Measurements from ENCODE around the gene SLF2. TPM values are rescaled to one million over a fixed set of nuclear protein-coding genes. Genes with fewer than 3 reads are reported as not detected.

SLF2 gene
- total RNA-seq, 1 experiment from 2014 or later: 14.3 TPM

DNA sequence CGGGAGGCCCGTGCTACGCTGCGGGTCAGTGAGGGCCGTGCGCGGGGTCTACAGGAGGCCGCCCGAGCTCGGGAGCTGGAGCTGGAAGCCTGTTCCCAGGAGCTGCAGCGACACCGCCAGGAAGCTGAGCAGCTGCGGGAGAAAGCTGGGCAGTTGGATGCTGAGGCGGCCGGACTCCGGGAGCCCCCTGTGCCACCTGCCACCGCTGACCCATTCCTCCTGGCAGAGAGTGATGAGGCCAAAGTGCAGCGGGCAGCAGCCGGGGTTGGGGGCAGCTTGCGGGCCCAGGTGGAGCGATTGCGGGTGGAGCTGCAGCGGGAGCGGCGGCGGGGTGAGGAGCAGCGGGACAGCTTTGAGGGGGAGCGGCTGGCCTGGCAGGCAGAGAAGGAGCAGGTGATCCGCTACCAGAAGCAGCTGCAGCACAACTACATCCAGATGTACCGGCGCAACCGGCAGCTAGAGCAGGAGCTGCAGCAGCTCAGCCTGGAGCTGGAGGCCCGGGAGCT lies 93.9 kb downstream of the SLF2 start:
- peaks cover 13% of the 10 kb centered on the region for H3K4me1 Mint-ChIP-seq
- H3K9me3 Mint-ChIP-seq: no peaks in the 10 kb centered on the region
- DNase-seq (ENCODE audit: low spot score) (no peak), ATAC-seq (no peak)
- TF ChIP-seq IRF2 (CRISPR knock-in tag; IDR thresholded peaks at IDR 0.05; ENCODE audit: borderline replicate concordance, low read depth): no peak
- TF ChIP-seq, protein P1, sequence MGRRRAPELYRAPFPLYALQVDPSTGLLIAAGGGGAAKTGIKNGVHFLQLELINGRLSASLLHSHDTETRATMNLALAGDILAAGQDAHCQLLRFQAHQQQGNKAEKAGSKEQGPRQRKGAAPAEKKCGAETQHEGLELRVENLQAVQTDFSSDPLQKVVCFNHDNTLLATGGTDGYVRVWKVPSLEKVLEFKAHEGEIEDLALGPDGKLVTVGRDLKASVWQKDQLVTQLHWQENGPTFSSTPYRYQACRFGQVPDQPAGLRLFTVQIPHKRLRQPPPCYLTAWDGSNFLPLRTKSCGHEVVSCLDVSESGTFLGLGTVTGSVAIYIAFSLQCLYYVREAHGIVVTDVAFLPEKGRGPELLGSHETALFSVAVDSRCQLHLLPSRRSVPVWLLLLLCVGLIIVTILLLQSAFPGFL (CRISPR knock-in tag; IDR thresholded peaks at IDR 0.05; ENCODE audit: borderline replicate concordance): no peak
- no peak for TF ChIP-seq HMGA2 (CRISPR knock-in tag; IDR thresholded peaks at IDR 0.05)
- TF ChIP-seq NR2C2 (CRISPR knock-in tag; IDR thresholded peaks at IDR 0.05): no peak
- TF ChIP-seq MYBL2 (CRISPR knock-in tag; IDR thresholded peaks at IDR 0.05): no peak
- TF ChIP-seq, protein P2, sequence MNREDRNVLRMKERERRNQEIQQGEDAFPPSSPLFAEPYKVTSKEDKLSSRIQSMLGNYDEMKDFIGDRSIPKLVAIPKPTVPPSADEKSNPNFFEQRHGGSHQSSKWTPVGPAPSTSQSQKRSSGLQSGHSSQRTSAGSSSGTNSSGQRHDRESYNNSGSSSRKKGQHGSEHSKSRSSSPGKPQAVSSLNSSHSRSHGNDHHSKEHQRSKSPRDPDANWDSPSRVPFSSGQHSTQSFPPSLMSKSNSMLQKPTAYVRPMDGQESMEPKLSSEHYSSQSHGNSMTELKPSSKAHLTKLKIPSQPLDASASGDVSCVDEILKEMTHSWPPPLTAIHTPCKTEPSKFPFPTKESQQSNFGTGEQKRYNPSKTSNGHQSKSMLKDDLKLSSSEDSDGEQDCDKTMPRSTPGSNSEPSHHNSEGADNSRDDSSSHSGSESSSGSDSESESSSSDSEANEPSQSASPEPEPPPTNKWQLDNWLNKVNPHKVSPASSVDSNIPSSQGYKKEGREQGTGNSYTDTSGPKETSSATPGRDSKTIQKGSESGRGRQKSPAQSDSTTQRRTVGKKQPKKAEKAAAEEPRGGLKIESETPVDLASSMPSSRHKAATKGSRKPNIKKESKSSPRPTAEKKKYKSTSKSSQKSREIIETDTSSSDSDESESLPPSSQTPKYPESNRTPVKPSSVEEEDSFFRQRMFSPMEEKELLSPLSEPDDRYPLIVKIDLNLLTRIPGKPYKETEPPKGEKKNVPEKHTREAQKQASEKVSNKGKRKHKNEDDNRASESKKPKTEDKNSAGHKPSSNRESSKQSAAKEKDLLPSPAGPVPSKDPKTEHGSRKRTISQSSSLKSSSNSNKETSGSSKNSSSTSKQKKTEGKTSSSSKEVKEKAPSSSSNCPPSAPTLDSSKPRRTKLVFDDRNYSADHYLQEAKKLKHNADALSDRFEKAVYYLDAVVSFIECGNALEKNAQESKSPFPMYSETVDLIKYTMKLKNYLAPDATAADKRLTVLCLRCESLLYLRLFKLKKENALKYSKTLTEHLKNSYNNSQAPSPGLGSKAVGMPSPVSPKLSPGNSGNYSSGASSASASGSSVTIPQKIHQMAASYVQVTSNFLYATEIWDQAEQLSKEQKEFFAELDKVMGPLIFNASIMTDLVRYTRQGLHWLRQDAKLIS (CRISPR knock-in tag; IDR thresholded peaks at IDR 0.05; ENCODE audit: borderline replicate concordance): no peak
- TF ChIP-seq TEAD4 (CRISPR knock-in tag; IDR thresholded peaks at IDR 0.05): no peak
- TF ChIP-seq, protein P3, sequence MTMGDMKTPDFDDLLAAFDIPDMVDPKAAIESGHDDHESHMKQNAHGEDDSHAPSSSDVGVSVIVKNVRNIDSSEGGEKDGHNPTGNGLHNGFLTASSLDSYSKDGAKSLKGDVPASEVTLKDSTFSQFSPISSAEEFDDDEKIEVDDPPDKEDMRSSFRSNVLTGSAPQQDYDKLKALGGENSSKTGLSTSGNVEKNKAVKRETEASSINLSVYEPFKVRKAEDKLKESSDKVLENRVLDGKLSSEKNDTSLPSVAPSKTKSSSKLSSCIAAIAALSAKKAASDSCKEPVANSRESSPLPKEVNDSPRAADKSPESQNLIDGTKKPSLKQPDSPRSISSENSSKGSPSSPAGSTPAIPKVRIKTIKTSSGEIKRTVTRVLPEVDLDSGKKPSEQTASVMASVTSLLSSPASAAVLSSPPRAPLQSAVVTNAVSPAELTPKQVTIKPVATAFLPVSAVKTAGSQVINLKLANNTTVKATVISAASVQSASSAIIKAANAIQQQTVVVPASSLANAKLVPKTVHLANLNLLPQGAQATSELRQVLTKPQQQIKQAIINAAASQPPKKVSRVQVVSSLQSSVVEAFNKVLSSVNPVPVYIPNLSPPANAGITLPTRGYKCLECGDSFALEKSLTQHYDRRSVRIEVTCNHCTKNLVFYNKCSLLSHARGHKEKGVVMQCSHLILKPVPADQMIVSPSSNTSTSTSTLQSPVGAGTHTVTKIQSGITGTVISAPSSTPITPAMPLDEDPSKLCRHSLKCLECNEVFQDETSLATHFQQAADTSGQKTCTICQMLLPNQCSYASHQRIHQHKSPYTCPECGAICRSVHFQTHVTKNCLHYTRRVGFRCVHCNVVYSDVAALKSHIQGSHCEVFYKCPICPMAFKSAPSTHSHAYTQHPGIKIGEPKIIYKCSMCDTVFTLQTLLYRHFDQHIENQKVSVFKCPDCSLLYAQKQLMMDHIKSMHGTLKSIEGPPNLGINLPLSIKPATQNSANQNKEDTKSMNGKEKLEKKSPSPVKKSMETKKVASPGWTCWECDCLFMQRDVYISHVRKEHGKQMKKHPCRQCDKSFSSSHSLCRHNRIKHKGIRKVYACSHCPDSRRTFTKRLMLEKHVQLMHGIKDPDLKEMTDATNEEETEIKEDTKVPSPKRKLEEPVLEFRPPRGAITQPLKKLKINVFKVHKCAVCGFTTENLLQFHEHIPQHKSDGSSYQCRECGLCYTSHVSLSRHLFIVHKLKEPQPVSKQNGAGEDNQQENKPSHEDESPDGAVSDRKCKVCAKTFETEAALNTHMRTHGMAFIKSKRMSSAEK (CRISPR knock-in tag; IDR thresholded peaks at IDR 0.05; ENCODE audit: borderline replicate concordance): no peak
- TF ChIP-seq NR1H2 (CRISPR knock-in tag; IDR thresholded peaks at IDR 0.05): no peak
- no peaks in the 10 kb centered on the region for H3K27me3 Mint-ChIP-seq (ENCODE audit: low read depth)
- CTCF ChIA-PET: interaction anchor here (0.9 to 7.2 kb wide), 5 partner anchors 10 to 155 kb away, joined by 3 to 273 read pairs (median 6); partner anchors contain the start of genes LZTS2 and SEMA4G
- peaks cover 13% of the 10 kb centered on the region for H3K36me3 Mint-ChIP-seq
- no peak overlapping the region for H3K27ac Mint-ChIP-seq
- no peak overlapping the region for H3K4me3 Mint-ChIP-seq
- POLR2A ChIA-PET: interaction anchor here (1.1 kb wide), 1 partner anchor 10 kb away, joined by 3 read pairs; no protein-coding TSS in a partner anchor

DNA sequence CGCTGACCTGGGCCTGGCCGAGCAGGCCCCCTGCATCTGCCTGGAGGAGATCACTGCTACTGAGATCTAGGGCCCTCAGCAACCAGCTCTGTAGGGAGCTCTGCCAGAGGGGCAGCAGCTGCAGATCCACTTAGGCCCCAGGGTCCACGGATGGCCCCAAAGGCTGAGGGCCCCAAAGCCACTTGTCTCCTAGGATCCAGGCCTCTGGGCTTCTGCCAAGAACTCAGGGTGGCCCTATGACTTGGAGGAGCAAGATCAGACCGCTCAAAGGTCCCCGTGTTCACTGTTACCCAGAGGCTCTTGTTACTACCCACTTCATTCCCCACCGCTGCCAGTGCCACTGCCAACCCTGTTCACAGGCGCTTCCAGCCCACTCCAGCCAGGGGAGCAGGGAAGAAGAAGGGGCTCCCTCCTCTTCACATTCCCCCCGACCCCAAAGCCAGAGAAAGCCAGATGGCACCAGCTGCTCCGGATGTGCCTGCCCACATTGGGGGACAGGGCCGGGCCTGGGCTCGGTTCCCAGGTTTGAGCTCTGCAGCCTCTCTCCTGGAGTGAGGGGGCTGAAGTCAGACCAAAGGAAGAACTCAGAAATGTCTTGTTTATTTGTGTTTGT lies 94.4 kb downstream of the SLF2 start:
- H3K4me3 Mint-ChIP-seq: no peak overlapping the region
- H3K9me3 Mint-ChIP-seq: no peaks in the 10 kb centered on the region
- peaks cover 13% of the 10 kb centered on the region for H3K4me1 Mint-ChIP-seq
- H3K27me3 Mint-ChIP-seq (ENCODE audit: low read depth): no peaks in the 10 kb centered on the region
- CTCF ChIA-PET: interaction anchor here (0.9 to 7.2 kb wide), 6 partner anchors 10 to 154 kb away, joined by 3 to 273 read pairs (median 6); partner anchors contain the start of genes LZTS2 and SEMA4G
- peaks cover 13% of the 10 kb centered on the region for H3K36me3 Mint-ChIP-seq
- no peak overlapping the region for H3K27ac Mint-ChIP-seq
- TF ChIP-seq CREB1 (CRISPR knock-in tag; IDR thresholded peaks at IDR 0.05) (no peak), ZNF263 (CRISPR knock-in tag; IDR thresholded peaks at IDR 0.05; ENCODE audit: low read depth) (no peak), NR1H2 (CRISPR knock-in tag; IDR thresholded peaks at IDR 0.05) (no peak), ZNF317 (CRISPR knock-in tag; IDR thresholded peaks at IDR 0.05; ENCODE audit: borderline replicate concordance, low read depth) (no peak), ZNF232 (CRISPR knock-in tag; IDR thresholded peaks at IDR 0.05) (no peak), FOXK1 (CRISPR knock-in tag; IDR thresholded peaks at IDR 0.05) (no peak), ZNF423 (CRISPR knock-in tag; IDR thresholded peaks at IDR 0.05) (no peak), TEAD4 (CRISPR knock-in tag; IDR thresholded peaks at IDR 0.05) (no peak)
- POLR2A ChIA-PET: interaction anchor here (1.1 to 1.3 kb wide), 2 partner anchors 8 to 10 kb away, joined by 3 to 5 read pairs; partner anchors contain the start of gene LZTS2
- ATAC-seq (no peak), DNase-seq (ENCODE audit: low spot score) (no peak)

Measured in WTC11 (cell line).